NCI-H748 (cell line): ENCODE results near the gene RCBTB1.
A peak's percentile ranks its signal among the peaks of the same experiment; 100 is the strongest.
"Not testable (repeated sequence)": the region's sequence is repeated elsewhere in the genome, so short reads cannot be mapped to it uniquely, and the experiment has no call there.

Source experiments
- DNase-seq: peaks from one replicate; lab custom pipeline; 2025; ENCODE audit not compliant: unreplicated experiment; lab: John Stamatoyannopoulos, UW

Gene RCBTB1

GRCh38 chr13:49585220-49586157 lies at the start of gene RCBTB1:
Gene RCBTB1, minus strand, starts transcription at chr13:49585558. Its CDS starts 18,279 bp downstream, at chr13:49567279.
- DNase-seq: peak; percentile 83

- DNase-seq: no peak
These were observed 48.4 kb upstream of the RCBTB1 start for GRCh38 chr13:49633710-49634109.

DNA sequence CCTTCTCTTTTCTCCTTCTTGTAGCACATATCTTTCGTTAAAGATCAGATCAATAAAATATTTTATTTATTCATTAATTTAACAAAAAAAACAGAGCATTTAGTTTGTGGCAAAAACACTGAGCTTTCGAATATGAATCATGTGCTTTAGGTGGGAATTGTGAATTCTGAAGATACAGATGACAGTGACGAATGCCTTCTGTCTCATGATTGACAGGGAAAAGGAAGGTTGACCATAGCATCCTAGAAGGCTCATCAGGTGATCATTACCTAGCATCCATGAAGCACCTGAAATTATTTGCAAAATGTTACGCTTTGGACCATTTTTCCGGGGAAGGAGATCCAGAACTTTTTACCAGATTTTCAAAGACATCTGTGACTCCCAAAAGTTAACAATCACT lies 46.8 kb upstream of the RCBTB1 start:
- DNase-seq: no peak

- no peak for DNase-seq
These were observed 45.2 kb upstream of the RCBTB1 start for GRCh38 chr13:49630580-49630979.

- DNase-seq: no peak
These were observed 44.6 kb upstream of the RCBTB1 start for GRCh38 chr13:49629947-49630346.

DNA sequence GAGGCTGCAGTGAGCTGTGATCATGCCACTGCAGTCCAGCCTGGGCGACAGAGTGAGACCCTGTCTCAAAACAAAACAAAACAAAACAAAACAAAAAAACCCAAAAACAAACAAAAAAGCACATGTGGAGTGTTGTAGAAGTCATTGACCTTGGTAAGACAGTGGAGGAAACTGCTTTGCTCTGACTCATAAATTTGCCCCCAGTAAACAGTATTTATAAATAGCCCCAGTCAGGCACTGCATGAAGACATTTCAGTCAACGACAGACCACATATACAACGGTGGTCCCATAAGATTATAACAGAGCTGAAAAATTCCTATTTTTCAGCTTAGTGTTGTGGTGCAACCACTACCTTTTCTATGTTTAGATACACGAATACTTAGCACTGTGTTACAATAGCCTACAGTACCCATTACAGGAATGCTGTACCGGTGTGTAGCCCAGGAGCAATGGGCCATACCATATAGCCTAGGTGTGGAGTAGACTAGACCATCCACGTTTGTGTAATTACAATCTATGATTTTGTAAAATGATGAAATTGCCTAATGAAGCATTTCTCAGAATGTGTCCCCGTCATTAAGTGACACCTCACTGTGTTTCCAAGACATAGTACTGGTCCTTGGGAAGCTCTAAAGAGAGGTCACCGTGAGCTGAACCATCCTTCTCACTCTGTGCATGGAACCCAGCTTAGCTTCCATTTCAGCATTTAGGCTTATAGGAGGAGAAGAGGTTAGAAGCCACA lies 44.0 kb upstream of the RCBTB1 start:
- no peak for DNase-seq

DNA sequence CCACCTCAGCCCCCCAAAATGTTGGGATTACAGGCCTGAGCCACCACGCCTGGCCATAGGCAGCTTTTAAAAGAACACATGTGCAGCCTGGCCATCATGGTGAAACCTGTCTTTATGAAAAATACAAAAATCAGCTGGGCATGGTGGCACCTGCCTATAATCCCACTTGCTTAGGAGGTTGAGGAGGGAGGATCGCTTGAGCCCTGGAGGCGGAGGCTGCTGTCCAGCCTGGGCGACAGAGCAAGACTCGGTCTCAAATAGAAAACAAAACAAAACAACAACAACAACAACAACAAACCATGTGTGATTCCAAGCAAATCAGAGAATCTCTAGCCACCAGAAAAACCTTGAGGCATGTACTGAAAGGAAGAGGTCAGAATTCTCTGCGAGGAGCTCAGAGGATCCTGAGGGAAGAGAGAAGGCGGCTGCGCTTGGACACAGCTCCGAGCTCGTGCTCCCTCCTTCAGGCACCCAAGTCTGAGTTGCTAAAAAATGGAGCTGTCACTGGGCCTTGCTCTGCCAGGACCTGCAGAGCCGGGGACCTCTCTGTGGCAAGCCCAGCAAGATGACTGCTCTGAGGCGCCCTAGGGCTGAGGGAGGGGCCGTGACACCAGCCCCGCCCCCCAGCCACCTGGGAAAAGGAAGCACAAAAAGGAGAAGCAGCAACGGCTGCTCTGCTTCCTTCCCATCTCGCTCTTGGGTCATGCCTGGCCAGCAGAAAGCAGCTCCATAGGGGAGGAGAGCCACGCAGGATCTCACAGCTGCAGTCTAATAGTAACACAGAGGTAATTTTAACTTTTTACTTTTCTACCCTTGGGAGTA lies 42.7 kb upstream of the RCBTB1 start, which contains the start of gene ARL11:
Gene ARL11, plus strand, starts transcription at position 677 of the 822 bp plus-strand sequence. CDS start 1,941 bp downstream, outside the sequence.
- DNase-seq: no peak

DNA sequence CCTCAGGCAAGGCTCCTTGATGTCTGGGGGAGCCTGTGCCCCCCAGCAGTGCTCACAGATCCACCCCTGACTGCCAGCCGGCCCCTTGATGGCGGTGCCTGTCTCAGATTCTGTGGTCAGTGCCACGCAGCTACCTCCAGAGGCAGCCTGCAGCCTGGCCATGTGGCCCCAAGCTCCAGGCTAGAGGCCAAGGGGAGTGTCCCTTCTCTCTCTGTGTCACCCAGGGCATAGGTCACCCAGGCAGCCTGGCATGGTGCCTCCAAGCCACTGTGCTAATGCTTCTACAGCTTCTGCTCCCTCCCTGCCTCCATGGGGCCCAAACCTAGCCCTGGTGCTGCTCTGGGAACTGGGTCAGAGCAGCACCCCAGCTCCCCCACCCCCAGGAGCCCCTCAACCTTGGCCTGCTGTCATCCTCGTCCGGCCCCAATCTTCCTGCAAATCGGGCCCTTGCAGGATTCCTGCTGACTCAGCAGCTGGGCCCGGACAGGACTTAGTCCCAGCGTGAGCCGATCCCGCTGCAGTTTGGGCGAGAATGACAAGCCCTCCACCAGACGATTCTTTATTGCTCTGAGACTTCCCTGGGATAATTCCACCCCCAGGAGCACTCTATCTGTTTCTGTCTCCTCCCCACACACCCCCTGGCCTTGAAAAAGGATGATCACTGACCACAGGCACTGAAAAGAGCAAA lies 40.2 kb upstream of the RCBTB1 start:
- no peak for DNase-seq

DNA sequence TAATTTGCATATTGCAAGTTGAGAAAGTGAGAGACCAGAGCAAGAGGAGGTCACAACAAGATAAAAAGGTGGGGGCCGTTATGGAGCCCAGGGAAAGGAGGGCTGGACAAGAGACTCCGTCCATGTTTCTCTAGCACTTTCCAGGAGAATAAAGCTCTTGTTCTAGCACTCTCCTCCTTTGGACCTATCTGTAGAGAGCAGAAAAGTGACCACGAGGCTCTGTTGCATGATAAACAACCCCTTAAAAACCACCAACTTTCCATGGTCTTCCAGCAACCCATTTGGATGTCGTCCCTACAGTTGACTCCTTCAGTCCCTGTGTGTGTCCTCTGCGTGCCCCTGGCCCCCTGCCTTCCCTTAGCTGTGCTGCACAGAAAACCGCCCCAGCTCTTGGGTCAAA lies 38.9 kb upstream of the RCBTB1 start:
- no peak for DNase-seq

DNA sequence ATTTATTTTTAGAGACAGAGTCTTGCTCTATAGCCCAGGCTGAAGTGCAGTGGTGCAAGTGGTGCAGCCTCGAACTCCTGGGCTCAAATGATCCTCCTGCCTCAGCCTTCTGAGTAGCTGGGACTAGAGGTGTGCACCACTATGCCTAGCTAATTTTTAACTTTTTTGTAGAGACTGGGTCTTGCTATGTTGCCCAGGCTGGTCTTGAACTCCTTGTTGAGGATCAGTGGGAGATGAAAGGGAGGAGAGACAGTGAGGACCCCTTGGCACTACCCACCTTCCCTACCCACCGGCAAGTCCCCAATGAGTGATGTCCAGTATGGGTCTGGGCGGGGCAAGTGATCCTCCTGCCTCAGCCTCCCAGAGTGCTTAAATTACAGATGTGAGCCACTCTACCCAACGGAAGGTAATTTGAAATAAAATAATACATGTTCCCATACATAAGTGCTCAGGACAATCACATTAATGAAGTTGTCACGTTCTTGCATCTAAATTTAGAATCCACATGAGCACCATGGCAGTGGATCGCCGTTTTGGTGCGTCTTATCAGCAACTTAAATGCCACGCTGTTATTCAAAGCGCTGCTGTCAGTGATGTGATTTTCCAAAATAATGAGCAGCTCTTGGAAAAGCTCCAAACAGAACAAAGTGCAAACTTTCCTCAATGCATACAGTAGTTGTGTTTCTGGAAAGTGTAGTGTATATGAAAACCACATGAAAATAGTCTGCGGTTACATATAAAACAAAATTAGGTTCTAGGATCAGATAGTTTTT lies 37.0 kb upstream of the RCBTB1 start:
- DNase-seq: no peak

- DNase-seq: peak; percentile 52
These were observed 34.8 kb upstream of the RCBTB1 start for GRCh38 chr13:49620170-49620621.

- no peak for DNase-seq
These were observed 31.3 kb upstream of the RCBTB1 start for GRCh38 chr13:49616676-49617065.

GRCh38 chr13:49615836-49616675 lies 30.7 kb upstream of the RCBTB1 start:
- no peak for DNase-seq

DNA sequence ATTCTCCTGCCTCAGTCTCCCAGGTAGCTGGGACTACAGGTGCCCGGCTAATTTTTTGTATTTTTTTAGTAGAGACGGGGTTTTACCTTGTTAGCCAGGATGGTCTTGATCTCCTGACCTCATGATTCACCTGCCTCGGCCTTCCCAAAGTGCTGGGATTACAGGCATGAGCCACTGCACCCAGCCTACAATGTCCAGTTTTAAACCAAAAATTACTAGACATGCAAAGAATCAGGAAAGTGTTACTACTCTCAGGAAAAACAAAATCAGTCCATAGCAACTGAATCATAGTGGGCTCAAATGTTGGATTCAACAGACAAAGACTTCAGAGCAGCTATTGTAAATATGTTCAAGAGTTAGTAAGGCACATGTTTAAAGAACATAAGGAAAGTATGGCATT lies 26.7 kb upstream of the RCBTB1 start:
- DNase-seq: not testable (repeated sequence)

DNA sequence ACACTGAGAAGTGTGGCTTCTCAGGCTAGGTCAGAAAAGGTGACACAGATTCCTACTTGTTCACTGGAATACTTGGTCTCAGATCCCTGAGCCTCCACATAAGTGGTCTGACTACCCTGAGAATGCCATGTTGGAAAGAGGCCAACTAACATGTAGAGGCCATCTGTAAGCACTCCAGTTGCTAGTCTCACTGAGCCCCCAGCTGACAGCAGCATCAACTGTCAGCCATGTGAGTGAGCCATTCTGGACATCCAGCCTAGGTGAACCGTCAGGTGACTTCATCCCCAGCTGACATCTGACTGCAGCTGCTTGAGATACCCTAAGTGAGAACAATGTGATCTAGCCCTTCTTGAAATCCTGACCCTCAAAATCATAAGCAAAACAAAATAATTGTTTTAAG lies 24.8 kb upstream of the RCBTB1 start:
- peak; percentile 73 for DNase-seq

GRCh38 chr13:49608651-49609331 lies 23.4 kb upstream of the RCBTB1 start:
- DNase-seq: no peak

DNA sequence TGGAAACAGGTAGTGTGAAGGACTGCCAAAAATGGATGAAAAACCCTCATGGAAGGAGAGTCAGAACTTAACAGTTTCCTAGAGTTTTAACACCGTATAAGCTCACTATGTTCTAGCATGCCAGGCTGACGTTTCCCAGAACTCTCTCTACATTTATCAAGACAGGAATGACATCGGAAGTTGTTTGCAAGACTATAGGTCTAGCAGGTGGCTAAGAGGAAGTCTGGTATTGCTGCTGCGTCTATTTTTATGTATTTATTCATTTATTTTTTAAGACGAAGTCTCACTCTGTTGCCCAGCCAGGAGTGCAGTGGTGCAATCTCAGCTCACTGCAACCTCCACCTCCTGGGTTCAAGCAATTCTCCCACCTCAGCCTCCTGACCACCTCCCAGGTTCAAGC lies 22.4 kb upstream of the RCBTB1 start:
- no peak for DNase-seq
